CD4-positive, alpha-beta memory T cell (primary cell): ENCODE measurements around the gene ABCC3. TPM values are rescaled to one million over a fixed set of nuclear protein-coding genes. Genes with fewer than 3 reads are reported as not detected.
A peak's percentile ranks its signal among the peaks of the same experiment; 100 is the strongest.

Experiments
- CTCF ChIA-PET: fragments of 350-600 bp; sonication (Branson Sonifier 250); formaldehyde crosslinking; loops from one replicate; lab custom pipeline; 2021; ENCODE audit warnings: inconsistent platforms; ENCODE audit not compliant: partially characterized antibody; lab: Charles Lee
- POLR2A ChIA-PET: fragments of 350-600 bp; sonication (Branson Sonifier 250); formaldehyde crosslinking; loops from one replicate; lab custom pipeline; 2021; ENCODE audit not compliant: partially characterized antibody; lab: Charles Lee
- DNase-seq, 5 donors: peaks; one replicate each; pipeline versions ENCODE4 v3.0.0 to v3.0.0-alpha.2; 2020 to 2022; ENCODE audit warnings: mixed read lengths in 1 of 5
- H3K27ac ChIP-seq: one replicate; pipeline ENCODE4 v1.7.0; 2013; ENCODE audit warnings: low read depth, low read length
- H3K27me3 ChIP-seq: 2 replicates; pipeline ENCODE4 v1.7.0; 2013; ENCODE audit warnings: mild to moderate bottlenecking, low read length, moderate library complexity; ENCODE audit not compliant: insufficient read depth
- H3K36me3 ChIP-seq: 2 replicates; pipeline ENCODE4 v1.7.0; 2013; ENCODE audit warnings: mild to moderate bottlenecking, low read length, moderate library complexity; ENCODE audit not compliant: insufficient read depth
- H3K4me1 ChIP-seq: 2 replicates; pipeline ENCODE4 v1.7.0; 2013; ENCODE audit warnings: mild to moderate bottlenecking, low read length, moderate library complexity; ENCODE audit not compliant: insufficient read depth
- H3K4me3 ChIP-seq, 2 donors: one replicate each; pipeline ENCODE4 v1.7.0; 2013; ENCODE audit warnings: low read length in 2 of 2, mild to moderate bottlenecking in 1 of 2
- H3K9me3 ChIP-seq, 2 donors: one replicate each; pipeline ENCODE4 v1.7.0; 2013; ENCODE audit warnings: low read length in 2 of 2, control low read depth in 1 of 2; ENCODE audit not compliant: control insufficient read depth in 1 of 2
- H3K27ac Mint-ChIP-seq, 7 donors: one replicate each; pipeline ENCODE4 v1.8.0; 2020 to 2021; ENCODE audit warnings: mixed read lengths in 7 of 7, mild to moderate bottlenecking in 6 of 7, inconsistent platforms in 3 of 7, moderate library complexity in 3 of 7
- H3K27me3 Mint-ChIP-seq, 2 donors: one replicate each; pipeline ENCODE4 v1.8.0; 2020 to 2021; ENCODE audit warnings: mixed read lengths in 2 of 2
- H3K36me3 Mint-ChIP-seq, 2 donors: one replicate each; pipeline ENCODE4 v1.8.0; 2020 to 2021; ENCODE audit warnings: mixed read lengths in 2 of 2, inconsistent platforms in 1 of 2, mild to moderate bottlenecking in 1 of 2
- H3K4me1 Mint-ChIP-seq, 4 donors: one replicate each; pipeline ENCODE4 v1.8.0; 2020 to 2021; ENCODE audit warnings: mixed read lengths in 4 of 4, mild to moderate bottlenecking in 1 of 4
- H3K4me3 Mint-ChIP-seq, 8 donors: one replicate each; pipeline ENCODE4 v1.8.0; 2020 to 2021; ENCODE audit warnings: mixed read lengths in 8 of 8, mild to moderate bottlenecking in 7 of 8, moderate library complexity in 6 of 8, inconsistent platforms in 3 of 8
- H3K9me3 Mint-ChIP-seq, 8 donors: one replicate each; pipeline ENCODE4 v1.8.0; 2020 to 2021; ENCODE audit warnings: mixed read lengths in 8 of 8, mild to moderate bottlenecking in 5 of 8, inconsistent platforms in 3 of 8, moderate library complexity in 1 of 8
- intact Hi-C: fragments of 100-400 bp; cut with micrococcal nuclease; formaldehyde crosslinking; loops from one replicate; pipeline ENCODE4 v1.15.1; 2023
- polyA plus RNA-seq, 2 donors: library from polyadenylated mRNA; unstranded; fragments of 300-500 nt; fragmentation: Illumina TruSeq; gene quantifications; one replicate each; pipeline ENCODE4 v1.2.3, GENCODE V29; 2021
- total RNA-seq, 2 experiments: library from RNA; stranded (reverse); gene quantifications; one replicate each; pipeline ENCODE4 v1.2.3, GENCODE V29; 2021

ABCC3 gene, protein sequence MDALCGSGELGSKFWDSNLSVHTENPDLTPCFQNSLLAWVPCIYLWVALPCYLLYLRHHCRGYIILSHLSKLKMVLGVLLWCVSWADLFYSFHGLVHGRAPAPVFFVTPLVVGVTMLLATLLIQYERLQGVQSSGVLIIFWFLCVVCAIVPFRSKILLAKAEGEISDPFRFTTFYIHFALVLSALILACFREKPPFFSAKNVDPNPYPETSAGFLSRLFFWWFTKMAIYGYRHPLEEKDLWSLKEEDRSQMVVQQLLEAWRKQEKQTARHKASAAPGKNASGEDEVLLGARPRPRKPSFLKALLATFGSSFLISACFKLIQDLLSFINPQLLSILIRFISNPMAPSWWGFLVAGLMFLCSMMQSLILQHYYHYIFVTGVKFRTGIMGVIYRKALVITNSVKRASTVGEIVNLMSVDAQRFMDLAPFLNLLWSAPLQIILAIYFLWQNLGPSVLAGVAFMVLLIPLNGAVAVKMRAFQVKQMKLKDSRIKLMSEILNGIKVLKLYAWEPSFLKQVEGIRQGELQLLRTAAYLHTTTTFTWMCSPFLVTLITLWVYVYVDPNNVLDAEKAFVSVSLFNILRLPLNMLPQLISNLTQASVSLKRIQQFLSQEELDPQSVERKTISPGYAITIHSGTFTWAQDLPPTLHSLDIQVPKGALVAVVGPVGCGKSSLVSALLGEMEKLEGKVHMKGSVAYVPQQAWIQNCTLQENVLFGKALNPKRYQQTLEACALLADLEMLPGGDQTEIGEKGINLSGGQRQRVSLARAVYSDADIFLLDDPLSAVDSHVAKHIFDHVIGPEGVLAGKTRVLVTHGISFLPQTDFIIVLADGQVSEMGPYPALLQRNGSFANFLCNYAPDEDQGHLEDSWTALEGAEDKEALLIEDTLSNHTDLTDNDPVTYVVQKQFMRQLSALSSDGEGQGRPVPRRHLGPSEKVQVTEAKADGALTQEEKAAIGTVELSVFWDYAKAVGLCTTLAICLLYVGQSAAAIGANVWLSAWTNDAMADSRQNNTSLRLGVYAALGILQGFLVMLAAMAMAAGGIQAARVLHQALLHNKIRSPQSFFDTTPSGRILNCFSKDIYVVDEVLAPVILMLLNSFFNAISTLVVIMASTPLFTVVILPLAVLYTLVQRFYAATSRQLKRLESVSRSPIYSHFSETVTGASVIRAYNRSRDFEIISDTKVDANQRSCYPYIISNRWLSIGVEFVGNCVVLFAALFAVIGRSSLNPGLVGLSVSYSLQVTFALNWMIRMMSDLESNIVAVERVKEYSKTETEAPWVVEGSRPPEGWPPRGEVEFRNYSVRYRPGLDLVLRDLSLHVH (N-terminal part only)
- total RNA-seq (1 to 10 TPM in 1 of 2 experiments, under 1 TPM in 1; 0.86 to 1.6 TPM), polyA plus RNA-seq (not detected)

DNA sequence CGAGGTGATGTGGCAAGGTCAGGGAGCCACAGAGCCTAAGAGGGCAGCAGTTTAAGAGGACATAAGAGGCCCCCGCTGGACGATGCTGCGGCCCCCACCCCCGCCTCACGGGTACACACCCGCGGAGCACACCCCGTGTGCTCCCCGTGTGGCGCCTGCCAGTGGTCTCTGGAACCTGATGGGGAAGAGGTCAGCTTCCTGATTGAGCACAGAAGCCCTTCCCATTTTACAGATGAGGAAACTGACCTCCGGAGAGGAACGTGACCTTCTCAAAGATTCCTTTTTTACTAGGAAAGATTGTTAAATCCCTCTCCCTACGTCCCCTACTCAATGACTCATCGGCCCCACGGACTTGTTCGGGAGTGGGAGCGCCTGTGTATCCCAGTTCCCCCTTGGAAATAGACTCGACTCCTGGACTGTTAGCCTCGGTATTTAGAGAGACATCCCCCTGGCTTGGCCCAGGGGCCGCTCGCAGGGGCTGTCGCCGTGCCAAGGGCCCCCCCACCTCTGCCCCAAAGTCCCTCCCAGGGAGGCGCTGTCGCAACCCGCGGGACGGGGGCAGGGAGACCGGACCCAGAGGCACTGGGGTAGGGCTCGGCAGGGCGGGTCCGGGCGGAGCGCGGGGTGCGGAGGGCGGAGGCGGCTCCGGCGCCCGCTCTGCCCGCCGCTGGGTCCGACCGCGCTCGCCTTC, at the start of gene ABCC3:
Gene ABCC3, plus strand, starts transcription at position 658 of the 691 bp plus-strand sequence. CDS start 56 bp downstream, outside the sequence.
- Histone ChIP-seq H3K27me3 (peaks cover 51% of the 10 kb centered on the region), H3K4me3 (no peak within 1 kb of the TSS), H3K27ac (no peak within 1 kb of the TSS), H3K4me1 (peaks cover 4% of the 10 kb centered on the region), H3K36me3 (no peaks in the 10 kb centered on the region), H3K9me3 (no peaks in the 10 kb centered on the region)
- H3K4me3 Mint-ChIP-seq: peak within 1 kb of the TSS in 2 of 8 donors; percentile 52 to 58
- H3K36me3 Mint-ChIP-seq: no peaks in the 10 kb centered on the region
- H3K27me3 Mint-ChIP-seq: peaks cover 49 to 53% of the 10 kb centered on the region in 2 donors
- peaks cover 0 to 22% (median 11%) of the 10 kb centered on the region in 4 donors for H3K4me1 Mint-ChIP-seq
- intact Hi-C loops: loop anchor here (5.0 kb wide), 1 partner anchor 323 kb away; no protein-coding TSS in a partner anchor
- ChIA-PET CTCF (no interaction called here), POLR2A (no interaction called here)
- DNase-seq: no peak
- H3K27ac Mint-ChIP-seq: no peak within 1 kb of the TSS
- H3K9me3 Mint-ChIP-seq: peaks cover 0 to 3% (median 0%) of the 10 kb centered on the region in 8 donors

DNA sequence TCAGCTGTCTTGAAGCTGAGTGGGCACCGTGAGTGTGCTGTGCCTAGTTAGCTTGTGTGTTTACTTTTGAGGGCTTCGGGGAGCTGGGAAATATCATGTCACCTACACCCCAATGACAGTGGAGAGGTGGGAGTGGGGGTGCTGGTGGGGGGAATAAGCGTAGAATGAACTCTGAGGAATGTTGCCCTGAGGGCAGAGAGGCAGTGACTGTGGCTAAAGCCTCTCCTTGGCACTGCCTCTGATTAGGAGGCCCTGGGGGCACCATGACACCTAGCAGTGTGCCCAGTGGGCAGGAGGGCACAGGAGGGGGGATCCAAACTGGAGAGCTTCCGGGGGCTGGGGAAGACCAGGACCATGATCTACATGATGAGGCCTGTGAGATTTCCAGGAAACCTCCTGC, 49.3 kb upstream of the ABCC3 start:
- peaks cover 7 to 18% of the 10 kb centered on the region in 2 donors for H3K27me3 Mint-ChIP-seq
- Histone ChIP-seq H3K27me3 (no peaks in the 10 kb centered on the region), H3K27ac (no peak overlapping the region), H3K4me1 (no peaks in the 10 kb centered on the region), H3K4me3 (no peak overlapping the region), H3K9me3 (no peaks in the 10 kb centered on the region), H3K36me3 (no peaks in the 10 kb centered on the region)
- intact Hi-C loops: no loop called here
- DNase-seq: no peak
- POLR2A ChIA-PET: no interaction called here
- CTCF ChIA-PET: no interaction called here
- no peak overlapping the region for H3K4me3 Mint-ChIP-seq
- H3K4me1 Mint-ChIP-seq: no peaks in the 10 kb centered on the region
- H3K9me3 Mint-ChIP-seq: peaks cover 0 to 2% (median 0%) of the 10 kb centered on the region in 8 donors
- H3K36me3 Mint-ChIP-seq: no peaks in the 10 kb centered on the region
- H3K27ac Mint-ChIP-seq: no peak overlapping the region

DNA sequence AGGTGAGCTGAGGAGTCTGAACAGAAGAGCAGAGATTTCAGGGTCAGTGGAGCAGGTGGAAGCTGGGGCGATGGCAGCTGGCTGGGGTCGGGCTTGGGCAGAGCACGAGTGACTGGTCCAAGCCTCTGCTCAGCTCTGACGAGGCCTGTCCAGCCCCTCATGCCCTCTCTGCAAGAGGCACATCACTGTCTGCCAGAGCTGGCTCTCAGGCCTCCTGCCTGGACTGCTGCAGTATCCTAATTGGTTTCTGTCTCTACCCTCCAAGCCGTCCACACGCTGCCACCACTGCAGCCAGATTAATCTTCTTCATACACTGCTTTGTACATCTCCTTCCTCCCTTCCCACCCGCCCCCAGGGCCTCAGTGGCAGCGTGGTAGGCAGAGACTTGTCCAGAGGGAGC, 48.8 kb upstream of the ABCC3 start:
- H3K27me3 ChIP-seq: no peaks in the 10 kb centered on the region
- DNase-seq: peak in 1 of 5 donors; percentile 4
- Mint-ChIP-seq H3K36me3 (no peaks in the 10 kb centered on the region), H3K4me1 (no peaks in the 10 kb centered on the region), H3K27me3 (peaks cover 6 to 18% of the 10 kb centered on the region in 2 donors), H3K4me3 (no peak overlapping the region), H3K9me3 (peaks cover 0 to 2% (median 0%) of the 10 kb centered on the region in 8 donors), H3K27ac (no peak overlapping the region)
- no peaks in the 10 kb centered on the region for H3K9me3 ChIP-seq
- H3K4me3 ChIP-seq: no peak overlapping the region
- no peaks in the 10 kb centered on the region for H3K36me3 ChIP-seq
- ChIA-PET CTCF (no interaction called here), POLR2A (no interaction called here)
- H3K4me1 ChIP-seq: no peaks in the 10 kb centered on the region
- intact Hi-C loops: no loop called here
- no peak overlapping the region for H3K27ac ChIP-seq

DNA sequence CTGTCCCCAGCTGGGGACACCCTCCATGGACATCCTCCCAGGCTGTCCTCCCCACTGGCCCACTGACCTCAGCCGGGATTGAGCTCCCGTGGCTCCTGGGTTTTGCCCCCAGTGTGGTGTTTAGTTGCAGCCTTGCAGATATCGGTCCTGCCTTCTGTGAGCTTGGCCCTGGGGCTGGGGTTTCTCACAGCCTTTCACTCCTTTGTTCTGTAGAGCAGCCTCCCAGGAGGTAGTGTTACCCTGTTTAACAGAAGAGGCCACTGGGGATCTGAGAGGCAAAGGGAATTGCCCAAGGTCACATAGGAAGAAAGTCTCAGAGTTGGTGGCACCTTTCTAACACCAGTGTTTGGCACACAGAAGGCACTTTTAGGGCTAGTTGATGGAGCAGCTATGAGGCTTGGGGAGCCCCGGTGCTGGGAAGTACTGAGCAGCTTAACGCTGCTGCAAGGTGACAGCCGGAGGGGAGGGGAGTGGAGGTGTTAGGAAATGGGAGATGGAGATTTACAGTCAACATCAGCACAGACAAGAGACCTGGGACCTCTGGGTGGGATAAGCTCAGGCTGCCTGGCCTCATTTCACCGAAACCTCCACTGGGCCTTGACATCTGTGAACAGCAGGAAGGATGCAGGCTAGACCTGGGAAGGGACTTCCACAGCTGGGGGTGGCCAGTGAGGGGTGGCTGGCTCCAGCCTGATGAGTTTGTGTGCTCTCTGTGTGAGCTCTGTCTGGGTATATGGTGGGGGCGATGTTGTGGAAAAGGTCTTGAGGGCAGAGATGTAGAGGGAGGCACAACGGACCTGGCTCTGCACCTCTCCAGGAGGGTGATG, 48.0 kb upstream of the ABCC3 start:
- POLR2A ChIA-PET: no interaction called here
- H3K4me1 Mint-ChIP-seq: no peaks in the 10 kb centered on the region
- peaks cover 5 to 18% of the 10 kb centered on the region in 2 donors for H3K27me3 Mint-ChIP-seq
- Histone ChIP-seq H3K4me1 (no peaks in the 10 kb centered on the region), H3K27ac (no peak overlapping the region), H3K4me3 (no peak overlapping the region), H3K9me3 (no peaks in the 10 kb centered on the region), H3K36me3 (no peaks in the 10 kb centered on the region), H3K27me3 (no peaks in the 10 kb centered on the region)
- H3K36me3 Mint-ChIP-seq: no peaks in the 10 kb centered on the region
- CTCF ChIA-PET: no interaction called here
- H3K27ac Mint-ChIP-seq: no peak overlapping the region
- DNase-seq: peak in 1 of 5 donors; percentile 5
- H3K9me3 Mint-ChIP-seq: peaks cover 0 to 2% (median 0%) of the 10 kb centered on the region in 8 donors
- H3K4me3 Mint-ChIP-seq: no peak overlapping the region
- intact Hi-C loops: no loop called here

DNA sequence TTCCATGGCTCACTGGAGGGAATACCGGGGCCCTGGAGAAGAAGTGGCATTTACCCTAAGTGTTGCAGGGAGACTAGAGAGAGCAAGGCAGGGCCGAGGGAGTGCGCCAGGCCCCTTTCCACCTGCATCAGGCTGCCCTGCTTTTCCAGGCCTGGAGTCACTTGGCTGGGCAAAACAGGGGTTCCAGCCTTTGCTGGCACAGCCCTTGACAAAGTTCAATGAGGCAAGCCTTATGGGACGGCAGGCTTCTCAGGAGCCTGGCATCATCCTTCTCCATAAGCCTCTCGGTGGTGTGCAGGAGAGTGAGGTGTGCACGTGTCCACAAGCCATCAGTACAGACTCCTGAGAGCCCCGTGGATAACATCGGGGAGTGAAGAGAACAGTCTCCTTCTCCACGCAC, 47.1 kb upstream of the ABCC3 start:
- no peaks in the 10 kb centered on the region for H3K36me3 Mint-ChIP-seq
- H3K9me3 ChIP-seq: no peaks in the 10 kb centered on the region
- intact Hi-C loops: no loop called here
- peaks cover 0 to 2% (median 0%) of the 10 kb centered on the region in 8 donors for H3K9me3 Mint-ChIP-seq
- no peak overlapping the region for H3K4me3 ChIP-seq
- CTCF ChIA-PET: no interaction called here
- peaks cover 4 to 14% of the 10 kb centered on the region in 2 donors for H3K27me3 Mint-ChIP-seq
- H3K36me3 ChIP-seq: no peaks in the 10 kb centered on the region
- no peaks in the 10 kb centered on the region for H3K4me1 ChIP-seq
- no peak overlapping the region for H3K27ac ChIP-seq
- no peak overlapping the region for H3K27ac Mint-ChIP-seq
- peak in 1 of 5 donors; percentile 8 for DNase-seq
- H3K27me3 ChIP-seq: no peaks in the 10 kb centered on the region
- no peak overlapping the region for H3K4me3 Mint-ChIP-seq
- POLR2A ChIA-PET: no interaction called here
- H3K4me1 Mint-ChIP-seq: no peaks in the 10 kb centered on the region

DNA sequence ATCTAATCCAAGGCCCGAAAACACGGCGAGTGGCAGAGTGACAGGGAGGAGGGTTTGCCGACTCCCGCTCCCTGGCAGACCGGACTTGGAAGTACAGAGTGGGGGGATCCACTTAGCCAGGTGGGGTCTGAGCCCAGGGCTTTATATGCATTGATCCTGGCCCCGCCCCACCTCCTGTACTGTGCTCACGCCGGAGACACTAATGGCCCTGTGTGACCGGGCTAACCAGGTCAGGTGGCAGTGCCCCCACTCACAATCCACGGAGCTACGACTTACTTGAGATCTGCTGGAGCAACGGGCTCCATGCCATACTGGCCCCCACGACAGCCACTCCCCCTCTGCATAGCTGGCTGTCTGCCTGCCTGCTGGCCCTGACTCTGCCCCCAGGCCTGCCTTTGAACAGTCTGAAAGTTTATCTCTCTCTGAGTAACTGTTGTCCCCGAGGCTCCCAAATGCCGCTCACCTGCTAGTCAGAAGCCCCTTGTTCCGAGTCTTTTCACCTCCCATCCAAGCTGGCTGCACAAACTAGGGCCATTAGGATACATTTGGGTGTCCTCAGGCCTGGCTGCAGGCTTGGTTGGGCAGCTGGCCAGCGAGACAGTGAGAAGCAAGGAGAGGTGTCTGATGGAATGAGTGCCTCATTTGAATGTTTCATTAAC, 46.2 kb upstream of the ABCC3 start:
- H3K36me3 ChIP-seq: no peaks in the 10 kb centered on the region
- H3K4me1 Mint-ChIP-seq: no peaks in the 10 kb centered on the region
- H3K4me3 ChIP-seq: no peak overlapping the region
- peak in 1 of 5 donors; percentile 28 for DNase-seq
- H3K27me3 ChIP-seq: no peaks in the 10 kb centered on the region
- ChIA-PET POLR2A (no interaction called here), CTCF (no interaction called here)
- H3K27ac ChIP-seq: no peak overlapping the region
- intact Hi-C loops: no loop called here
- peaks cover 0 to 2% (median 0%) of the 10 kb centered on the region in 8 donors for H3K9me3 Mint-ChIP-seq
- peak overlapping the region in 1 of 7 donors; percentile 46 for H3K27ac Mint-ChIP-seq
- no peak overlapping the region for H3K4me3 Mint-ChIP-seq
- no peaks in the 10 kb centered on the region for H3K4me1 ChIP-seq
- peaks cover 3 to 11% of the 10 kb centered on the region in 2 donors for H3K27me3 Mint-ChIP-seq
- H3K9me3 ChIP-seq: no peaks in the 10 kb centered on the region
- no peaks in the 10 kb centered on the region for H3K36me3 Mint-ChIP-seq
